GM23338 (cell line): Measurements from ENCODE around the gene SUN3.

Experiments
- CREB1 ChIP-seq: fragments of 250-450 bp; sonication (Bioruptor Pico); IDR thresholded peaks from 2 replicates; pipeline ENCODE4 v1.5.0; 2020; ENCODE audit warnings: low read depth, mild to moderate bottlenecking, moderate library complexity
- CTCF ChIP-seq, 2 experiments: fragments of 200-600 bp in 1 of 2; sonication (generic) in 1 of 2; conservative IDR thresholded peaks; 2 replicates each; pipeline versions ENCODE4 v1.5.1 to v1.6.1; 2016 to 2017; ENCODE audit warnings: antibody characterized with exemption in 2 of 2, low read depth in 2 of 2, mild to moderate bottlenecking in 2 of 2, moderate library complexity in 1 of 2
- EZH2 ChIP-seq: fragments of 200-600 bp; sonication (generic); IDR thresholded peaks from one replicate; pipeline ENCODE4 v1.8.0; 2017; ENCODE audit warnings: antibody characterized with exemption, mild to moderate bottlenecking, low read depth; ENCODE audit not compliant: unreplicated experiment
- EZH2phosphoT487 ChIP-seq: fragments of 200-600 bp; sonication (generic); IDR thresholded peaks from one replicate; pipeline ENCODE4 v1.8.1; 2018; ENCODE audit warnings: antibody characterized with exemption; ENCODE audit not compliant: unreplicated experiment
- JUNB ChIP-seq: IDR thresholded peaks from one replicate; pipeline ENCODE4 v1.6.1; 2016; ENCODE audit warnings: antibody characterized with exemption; ENCODE audit not compliant: unreplicated experiment
- NANOG ChIP-seq: IDR thresholded peaks from 2 replicates; pipeline ENCODE4 v1.6.1; 2016; ENCODE audit warnings: antibody characterized with exemption, borderline replicate concordance
- POLR2AphosphoS5 ChIP-seq: IDR thresholded peaks from 2 replicates; pipeline ENCODE4 v1.6.1; 2016; ENCODE audit warnings: antibody characterized with exemption, low read depth
- REST ChIP-seq: IDR thresholded peaks from one replicate; pipeline ENCODE4 v1.6.1; 2018; ENCODE audit warnings: antibody characterized with exemption; ENCODE audit not compliant: unreplicated experiment
- STAT1 ChIP-seq: IDR thresholded peaks from one replicate; pipeline ENCODE4 v1.6.1; 2016; ENCODE audit warnings: antibody characterized with exemption; ENCODE audit not compliant: unreplicated experiment
- ZNF114 ChIP-seq: fragments of 250-450 bp; sonication (Bioruptor Pico); IDR thresholded peaks from 2 replicates; pipeline ENCODE4 v1.5.0; 2020; ENCODE audit warnings: mild to moderate bottlenecking, moderate library complexity

GRCh38 chr7:48067475-48067874 is 38.6 kb upstream of the SUN3 start:
- TF ChIP-seq CTCF (conservative IDR thresholded peaks at IDR 0.05; ENCODE audit: low read depth in 2 of 2) (no peak), POLR2AphosphoS5 (no peak), ZNF114 (CRISPR knock-in tag) (no peak), EZH2phosphoT487 (no peak), JUNB (no peak), EZH2 (no peak), CREB1 (CRISPR knock-in tag) (no peak), STAT1 (no peak), NANOG (no peak), REST (no peak)
